NCI-H1092 (cell line): Measurements from ENCODE around the gene TMC1.
A peak's percentile ranks its signal among the peaks of the same experiment; 100 is the strongest.
"Not testable (repeated sequence)": the region's sequence is repeated elsewhere in the genome, so short reads cannot be mapped to it uniquely, and the experiment has no call there.

Source experiments
- DNase-seq: peaks from one replicate; lab custom pipeline; 2025; lab: John Stamatoyannopoulos, UW

The TMC1 gene

DNA sequence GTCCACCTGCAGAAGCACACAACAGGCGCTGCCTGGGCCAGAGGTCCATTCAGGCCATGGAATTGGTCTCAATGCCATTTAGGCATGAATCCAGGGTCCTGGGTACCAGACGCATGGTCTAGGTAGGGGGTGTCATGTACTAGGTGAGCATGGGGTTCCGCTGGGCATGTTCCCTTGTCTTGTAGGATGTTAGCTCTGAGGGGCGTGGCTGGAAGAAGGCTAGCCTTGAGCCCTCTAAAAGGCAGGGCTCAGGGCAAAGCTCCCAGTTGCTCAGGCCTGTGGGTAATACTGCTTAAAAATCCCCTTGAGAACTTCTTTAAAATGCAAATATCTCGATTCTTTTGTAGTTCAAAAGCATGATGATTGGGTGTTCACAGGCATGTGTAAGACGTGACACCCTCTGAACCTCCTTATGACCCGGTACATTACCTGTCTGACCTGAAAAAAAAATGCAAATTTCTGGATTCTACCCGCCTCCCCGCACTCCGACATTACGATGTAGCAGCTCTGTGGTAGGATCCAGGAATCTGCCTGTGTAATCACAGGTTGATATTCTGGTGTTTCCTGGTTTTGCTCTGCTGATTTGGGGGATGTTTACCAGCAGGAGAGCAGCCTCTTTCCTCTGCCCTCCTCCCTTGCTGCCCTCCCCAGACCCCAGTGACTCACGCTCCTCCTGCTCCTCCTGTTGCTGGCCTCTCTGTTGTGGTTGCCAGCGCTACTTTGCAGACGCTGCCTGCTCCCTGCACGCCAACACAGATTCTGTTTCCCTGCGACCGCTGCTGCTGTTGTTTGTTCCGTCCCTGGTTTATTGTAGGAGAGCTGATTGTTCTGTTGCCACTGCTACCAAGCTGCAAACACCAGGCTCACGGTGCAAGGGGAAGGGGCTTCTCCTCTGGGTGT is 5.7 kb downstream of the TMC1 start:
- peak; percentile 27 for DNase-seq

DNA sequence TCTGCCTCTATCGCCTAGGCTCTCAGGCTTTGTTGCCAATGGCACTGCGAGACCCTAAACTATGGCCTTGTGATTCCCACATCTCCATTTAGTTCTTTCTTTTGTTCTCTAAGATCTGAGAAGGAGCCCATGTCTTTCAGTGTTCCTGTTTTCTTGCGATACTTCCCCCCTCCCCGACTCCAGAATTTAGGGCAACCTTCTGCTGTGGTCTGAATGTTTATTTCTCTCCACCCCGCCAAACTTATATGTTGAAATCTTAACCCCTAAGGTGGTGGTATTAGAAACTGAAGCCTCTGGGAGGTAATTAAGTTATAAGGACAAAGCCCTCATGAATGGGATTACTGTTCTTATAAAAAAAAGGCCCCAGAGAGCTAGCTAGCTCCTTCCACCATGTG is 6.4 kb downstream of the TMC1 start:
- DNase-seq = no peak

DNA sequence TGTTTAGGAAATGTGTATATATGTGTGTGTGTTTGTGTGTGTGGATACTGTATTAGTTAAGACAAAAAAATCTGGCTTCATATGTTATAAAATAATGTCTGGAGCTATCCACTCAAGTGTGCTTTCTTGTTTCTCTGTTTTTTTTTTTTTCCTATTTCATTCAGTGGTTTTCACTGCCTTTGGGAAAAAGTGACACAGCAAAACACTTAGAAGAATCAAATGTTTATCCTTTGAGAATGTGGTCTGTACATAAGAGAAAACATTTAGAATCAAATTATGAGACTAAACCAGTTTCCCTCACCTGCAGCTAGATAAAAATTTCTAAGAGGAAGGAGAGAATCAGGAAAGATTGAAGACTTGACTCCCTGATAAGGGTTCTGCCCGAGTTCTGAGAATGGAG is 8.1 kb downstream of the TMC1 start:
- DNase-seq = no peak

DNA sequence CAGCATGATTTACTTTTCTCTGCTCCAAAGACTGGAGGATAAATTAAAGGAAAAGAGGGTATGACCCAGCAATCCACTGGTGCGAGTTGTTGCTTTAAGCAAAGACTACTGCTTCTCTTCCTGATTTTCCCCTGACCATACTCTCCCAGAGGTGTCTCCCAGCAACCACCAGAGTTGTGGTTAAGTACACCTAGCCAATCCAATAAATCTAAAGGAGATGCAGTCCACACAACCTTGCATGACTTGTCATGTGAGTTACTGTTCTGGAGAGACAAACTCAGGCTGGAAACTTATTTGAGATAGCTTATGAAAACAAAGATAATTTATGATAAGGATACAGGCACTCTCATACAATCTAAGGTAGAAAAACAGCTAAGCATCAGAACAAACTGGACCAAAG is 11.9 kb downstream of the TMC1 start:
- no peak for DNase-seq

DNA sequence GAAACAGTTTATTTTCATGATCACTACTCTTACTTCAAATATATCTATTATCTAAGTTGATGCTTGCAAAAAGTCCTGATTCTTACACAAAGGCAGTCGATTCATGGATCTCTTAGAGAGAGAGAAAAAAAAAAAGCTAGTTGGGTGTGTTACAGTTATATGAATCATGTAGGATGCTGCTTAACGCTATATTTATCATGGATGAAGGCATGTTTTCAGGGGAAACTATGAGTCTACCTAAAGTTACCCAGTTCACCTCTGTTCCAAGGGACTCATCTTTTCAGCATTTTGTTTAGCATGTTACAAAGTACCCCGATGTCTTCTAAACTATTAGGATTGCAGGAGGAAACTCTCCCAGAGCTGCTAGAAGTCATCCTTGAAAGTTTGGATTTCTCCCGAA is 13.5 kb downstream of the TMC1 start:
- DNase-seq = no peak

DNA sequence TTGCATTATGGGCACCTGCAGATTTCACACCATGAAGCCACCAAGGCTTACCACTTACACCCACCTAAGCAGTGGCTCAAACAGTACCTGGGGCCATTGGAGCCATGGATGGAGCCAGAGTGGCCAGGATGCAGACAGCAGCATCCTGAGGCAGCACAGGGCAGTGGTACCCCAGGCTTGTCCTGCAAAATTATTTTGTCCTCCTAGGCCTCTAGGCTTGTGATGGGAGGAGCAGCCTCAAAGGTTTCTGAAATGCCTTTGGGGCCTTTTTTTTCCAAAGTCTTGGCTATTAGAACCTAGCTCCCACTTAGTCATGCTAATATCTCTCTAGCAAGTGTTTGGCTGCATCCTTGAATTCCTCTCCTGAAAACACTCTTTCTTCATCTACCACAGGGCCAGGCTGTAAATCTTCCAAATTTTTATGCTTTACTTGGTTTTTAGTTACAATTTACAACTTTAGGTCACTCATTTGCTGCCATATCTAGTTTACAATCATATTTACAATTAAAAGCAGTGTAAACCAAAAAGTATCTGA is 15.7 kb downstream of the TMC1 start:
- DNase-seq = no peak

DNA sequence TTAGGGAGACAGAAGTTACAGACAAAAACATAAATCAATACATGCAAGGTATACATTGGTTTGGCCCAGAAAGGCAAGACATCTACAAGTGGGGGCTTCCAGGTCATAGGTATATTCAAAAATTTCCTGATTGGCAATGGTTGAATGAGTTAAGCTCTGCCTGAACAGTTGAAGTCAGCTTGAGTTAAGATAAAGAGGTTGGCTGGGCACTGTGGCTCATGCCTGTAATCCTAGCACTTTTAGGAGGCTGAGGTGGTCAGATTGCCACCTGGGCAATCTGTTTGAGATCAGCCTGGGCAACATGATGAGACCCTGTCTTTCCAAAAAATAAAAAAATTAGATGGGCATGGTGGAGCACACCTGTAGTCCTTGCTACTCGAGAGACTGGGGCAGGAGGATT is 16.3 kb downstream of the TMC1 start:
- DNase-seq = no peak

DNA sequence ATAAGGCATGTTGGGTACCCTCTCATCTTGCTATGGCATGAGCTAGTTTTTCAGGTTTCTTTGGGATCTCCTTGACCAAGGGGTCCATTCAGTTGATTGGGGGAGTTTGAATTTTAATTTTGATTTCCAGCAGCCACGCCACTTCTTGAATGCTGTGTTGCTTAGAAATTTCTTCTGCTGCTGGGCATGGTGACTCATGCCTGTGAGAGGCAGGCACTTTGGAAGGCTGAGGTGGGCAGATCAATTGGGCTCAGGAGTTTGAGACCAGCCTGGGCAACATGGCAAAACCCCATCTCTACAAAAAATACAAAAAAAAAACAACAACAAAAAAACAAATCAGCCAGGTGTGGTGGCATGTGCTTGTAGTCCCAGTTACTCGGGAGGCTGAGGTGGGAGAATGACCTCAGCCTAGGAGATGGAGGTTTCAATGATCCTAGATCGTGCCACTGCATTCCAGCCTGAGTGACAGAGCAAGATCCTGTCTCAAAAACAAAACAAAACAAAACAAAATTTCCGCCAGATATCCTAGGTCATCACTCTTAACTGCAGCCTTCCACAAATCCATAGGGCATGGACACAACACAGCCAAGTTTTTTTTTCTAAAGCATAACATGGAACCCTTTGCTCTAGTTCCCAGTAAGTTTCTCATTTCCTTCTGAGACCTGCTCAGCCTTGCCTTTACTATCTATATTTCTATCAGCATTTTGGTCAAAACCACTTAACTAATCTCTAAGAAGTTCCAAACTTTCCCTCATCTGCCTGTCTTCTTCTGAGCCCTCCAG is 17.7 kb downstream of the TMC1 start:
- DNase-seq = no peak

DNA sequence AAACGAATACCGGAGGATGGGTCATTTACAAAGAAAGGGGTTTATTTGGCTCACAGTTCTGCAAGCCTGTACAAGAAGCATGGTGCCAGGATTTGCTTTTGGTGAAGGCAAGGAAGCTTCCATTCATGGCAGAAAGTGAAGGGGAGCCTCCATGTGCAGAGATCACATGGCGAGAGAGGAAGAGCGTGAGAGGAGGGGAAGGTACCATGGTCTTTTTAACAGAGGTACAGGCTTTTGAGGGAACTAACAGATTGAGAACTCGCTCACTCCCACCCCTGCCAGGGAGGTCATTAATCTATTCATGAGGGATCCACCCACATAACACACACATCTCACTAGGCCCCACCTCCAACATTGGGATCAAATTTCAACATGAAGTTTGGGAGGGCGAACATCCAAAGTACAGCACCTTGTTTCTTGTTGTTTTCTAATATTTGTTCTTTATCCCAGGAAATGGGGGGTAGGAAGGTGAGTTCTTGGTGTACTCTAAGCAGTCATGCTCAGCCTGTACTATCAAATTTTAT is 18.5 kb downstream of the TMC1 start:
- no peak for DNase-seq

DNA sequence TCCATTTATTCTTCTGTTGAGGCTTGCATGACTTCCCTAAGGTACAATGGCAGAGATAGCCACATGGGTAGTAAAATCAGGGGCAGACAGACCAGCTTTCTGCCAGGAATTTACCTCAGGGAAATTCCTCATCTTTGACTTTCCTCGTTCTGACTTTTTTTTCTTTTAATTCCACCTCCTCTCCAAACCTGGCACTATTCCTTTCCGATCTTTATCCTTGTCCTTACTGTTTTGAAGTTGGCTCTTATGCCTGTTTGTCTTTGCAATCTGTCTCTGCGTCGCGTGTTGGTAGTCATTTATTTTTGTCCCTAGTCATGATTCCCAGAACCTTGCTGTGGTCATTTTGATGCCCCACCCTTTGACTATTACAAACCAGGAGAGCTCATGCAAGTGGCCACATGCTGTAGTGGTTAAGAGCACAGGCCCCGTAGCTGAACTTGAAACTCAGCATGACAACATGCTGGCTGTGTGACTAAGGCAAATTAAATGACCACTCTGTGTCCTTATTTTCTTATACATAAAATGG is 19.0 kb downstream of the TMC1 start:
- no peak for DNase-seq

DNA sequence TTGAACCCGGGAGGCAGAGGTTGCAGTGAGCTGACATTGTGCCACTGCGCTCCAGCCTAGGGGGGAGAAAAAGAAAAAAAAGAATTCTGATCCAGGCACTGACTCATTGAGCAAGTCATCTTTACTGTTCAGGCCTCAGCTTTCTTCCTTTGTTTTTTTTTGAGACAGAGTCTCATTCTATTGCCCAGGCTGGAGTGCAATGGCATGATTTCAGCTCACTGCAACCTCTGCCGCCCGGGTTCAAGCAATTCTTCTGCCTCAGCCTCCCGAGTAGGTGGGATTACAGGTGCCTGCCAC is 21.1 kb downstream of the TMC1 start:
- DNase-seq = not testable (repeated sequence)

DNA sequence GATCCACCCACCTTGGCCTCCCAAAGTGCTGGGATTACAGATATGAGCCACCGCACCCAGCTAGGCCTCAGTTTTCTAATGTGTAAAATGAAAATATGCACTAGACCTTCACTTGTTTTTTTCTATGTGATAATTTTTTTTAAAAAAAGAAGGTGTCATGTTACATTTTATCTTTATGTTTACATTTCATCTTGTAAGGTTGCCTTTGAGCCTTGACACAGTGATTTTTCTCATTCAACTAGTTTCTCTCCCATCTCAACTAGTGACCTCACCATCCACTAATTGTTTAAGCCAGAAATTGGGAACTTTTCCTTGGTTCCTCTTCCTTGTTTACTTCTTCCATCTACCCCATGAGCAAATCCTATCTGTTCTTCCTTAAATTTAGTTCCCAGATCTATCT is 21.5 kb downstream of the TMC1 start:
- DNase-seq = no peak

DNA sequence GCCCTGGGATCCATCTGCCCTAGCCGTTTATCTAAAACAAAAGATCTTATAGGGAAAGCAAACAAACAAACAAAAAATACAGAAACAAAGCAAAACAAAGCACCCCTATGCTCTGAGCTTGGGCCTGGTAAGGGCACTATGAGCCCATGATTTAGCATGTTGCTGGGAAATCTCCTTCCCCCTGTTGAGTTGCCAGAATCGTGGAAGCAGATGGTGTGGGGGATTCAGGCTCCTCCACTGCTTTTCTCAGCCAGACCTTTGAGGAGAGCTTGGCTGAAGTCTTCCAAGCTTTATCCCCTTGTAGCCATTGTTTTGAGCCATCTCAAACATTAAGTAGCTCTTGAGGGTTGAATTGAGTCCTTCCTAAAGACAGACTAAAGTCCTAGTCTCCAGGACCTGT is 29.9 kb downstream of the TMC1 start:
- no peak for DNase-seq

DNA sequence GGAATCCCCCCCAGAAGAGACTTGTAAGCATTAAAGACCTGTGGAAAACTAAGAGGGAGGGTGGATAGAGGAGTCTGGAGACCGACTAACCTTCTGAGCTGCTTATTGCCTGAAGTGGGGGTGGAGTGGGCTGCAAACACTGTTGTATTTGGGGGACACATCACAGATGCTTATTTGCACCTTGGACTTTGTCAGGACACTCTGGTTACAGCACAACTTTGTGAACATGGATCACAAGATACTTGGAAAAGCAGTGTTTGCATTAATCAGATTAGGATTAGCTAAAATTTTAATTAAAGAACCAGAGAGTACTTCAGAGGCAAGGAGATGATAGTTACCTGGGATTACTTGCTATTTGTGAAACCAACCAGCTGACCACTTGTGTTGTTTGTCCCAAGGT is 30.9 kb downstream of the TMC1 start:
- DNase-seq = no peak

DNA sequence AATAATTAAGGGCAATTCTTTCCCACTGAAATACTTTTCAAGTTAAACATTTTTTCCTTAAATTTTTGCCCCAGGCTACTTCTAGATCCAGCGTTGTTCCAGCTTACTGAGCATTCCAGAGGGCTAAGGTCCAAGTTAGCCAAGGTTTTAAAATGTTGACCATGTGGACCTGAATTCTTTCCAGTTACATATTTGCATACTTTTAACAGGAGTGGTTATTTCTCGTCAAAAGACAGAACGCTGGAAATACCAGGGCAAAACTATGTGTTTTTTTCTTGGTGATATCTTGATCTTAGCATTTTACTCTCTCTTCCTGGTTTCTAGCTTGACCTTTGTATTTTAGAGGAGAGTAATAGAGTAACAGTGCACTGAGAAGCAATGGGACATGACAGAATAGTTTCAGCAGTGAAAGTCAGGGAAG is 32.8 kb downstream of the TMC1 start:
- DNase-seq = no peak

DNA sequence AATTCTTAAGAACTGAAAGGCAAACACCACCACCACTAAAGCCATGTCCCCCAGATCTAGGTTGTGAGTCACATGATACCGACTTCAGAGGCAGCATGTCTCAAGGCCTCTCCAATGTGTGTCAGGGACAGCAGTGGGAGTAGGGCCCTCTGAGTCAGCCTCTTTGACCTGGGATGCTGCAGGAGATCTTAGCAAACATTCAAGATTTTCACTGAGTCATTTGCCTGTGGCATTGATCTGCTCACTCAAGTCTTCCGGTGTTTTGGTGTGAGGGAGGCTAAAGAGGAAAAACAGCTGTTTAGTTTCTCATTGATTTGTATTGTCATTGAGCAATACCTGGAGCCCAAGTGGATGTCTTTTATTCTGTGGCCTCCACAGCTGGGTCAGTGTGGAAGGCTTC is 36.1 kb downstream of the TMC1 start:
- no peak for DNase-seq

DNA sequence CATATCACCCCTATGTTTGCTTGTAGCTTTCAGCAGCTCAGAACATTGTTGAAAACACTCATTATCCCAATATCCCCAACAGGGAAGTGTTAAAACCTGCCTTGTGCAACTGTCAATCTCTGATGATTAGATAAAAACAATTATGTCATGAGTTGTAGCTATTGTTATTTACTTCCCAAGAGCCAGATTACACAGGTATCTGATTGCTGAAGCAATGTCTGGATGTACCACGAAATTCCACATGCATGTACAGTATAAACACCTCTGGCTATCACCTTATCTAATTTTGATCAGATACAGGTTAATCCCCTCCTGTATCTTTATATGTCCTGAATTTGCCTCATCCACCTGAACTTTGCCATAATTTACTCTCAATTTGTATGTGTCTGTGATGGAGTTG is 38.7 kb downstream of the TMC1 start:
- no peak for DNase-seq

DNA sequence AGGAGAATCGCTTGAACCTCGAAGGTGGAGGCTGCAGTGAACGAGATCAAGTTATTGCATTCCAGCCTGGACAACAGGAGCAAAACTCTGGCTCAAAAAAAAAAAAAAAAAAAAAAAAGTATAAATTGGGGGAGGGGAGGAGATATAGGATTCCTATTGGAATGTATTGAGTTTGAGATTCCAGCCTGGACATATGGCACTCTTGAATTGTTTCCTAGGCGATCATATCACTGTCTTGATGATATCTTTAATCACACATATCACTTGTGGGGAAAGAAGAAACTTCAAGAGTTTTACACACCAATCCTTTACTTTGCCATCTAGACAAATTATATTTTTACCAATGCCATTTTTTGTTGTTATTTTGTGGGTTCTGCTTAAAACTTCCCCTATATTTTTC is 42.4 kb downstream of the TMC1 start:
- no peak for DNase-seq

DNA sequence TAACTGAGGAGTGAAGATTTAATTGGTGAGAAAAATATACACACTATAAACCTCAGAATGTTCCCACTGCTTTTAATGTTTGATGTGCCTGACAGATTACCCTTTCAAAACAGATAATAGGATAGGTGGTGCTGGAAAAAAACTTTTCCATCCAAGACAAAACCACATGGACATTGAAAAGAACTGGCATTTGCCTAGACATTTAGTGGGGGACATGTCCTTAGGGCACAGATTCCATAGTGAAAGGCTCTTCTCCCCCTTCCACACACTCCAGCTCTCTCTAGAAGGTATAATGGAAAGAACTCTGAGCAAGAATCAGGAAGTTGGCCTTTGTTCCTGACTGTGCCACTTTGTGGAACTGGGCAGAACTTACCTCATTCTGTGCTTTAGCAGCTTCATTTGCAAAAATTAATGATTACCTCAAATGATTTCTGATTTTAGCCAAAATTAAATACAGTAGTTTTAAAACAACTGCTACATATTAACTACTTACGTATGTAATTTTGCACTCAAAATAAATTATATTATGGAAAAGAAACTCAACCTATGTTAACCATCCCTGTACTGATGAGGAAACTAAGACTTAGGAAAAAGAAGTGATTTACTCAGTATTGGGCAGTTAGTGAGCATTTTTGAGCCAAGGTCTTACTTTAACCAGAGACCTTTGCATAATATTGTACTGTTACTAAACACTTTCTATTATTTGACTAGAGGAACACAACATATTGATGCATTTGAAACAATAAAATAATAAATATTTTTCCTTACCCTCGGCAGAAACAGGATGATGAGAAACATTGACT is 43.3 kb downstream of the TMC1 start:
- no peak for DNase-seq

DNA sequence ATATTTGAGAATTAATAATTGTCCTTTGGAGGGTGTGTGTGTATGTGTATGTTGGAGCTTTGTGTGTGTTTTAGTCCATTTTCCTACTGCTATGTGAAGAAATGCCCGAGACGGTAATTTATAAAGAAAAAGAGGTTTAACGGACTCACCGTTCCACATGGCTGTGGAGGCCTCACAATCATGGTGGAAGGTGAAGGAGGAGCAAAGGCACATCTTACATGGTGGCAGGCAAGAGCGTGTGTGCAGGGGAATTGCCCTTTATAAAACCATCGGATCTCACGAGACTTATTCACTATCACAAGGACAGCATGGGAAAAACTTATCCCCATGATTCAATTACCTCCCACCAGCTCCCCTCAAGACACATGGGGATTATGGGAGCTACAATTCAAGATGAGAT is 44.1 kb downstream of the TMC1 start:
- no peak for DNase-seq

DNA sequence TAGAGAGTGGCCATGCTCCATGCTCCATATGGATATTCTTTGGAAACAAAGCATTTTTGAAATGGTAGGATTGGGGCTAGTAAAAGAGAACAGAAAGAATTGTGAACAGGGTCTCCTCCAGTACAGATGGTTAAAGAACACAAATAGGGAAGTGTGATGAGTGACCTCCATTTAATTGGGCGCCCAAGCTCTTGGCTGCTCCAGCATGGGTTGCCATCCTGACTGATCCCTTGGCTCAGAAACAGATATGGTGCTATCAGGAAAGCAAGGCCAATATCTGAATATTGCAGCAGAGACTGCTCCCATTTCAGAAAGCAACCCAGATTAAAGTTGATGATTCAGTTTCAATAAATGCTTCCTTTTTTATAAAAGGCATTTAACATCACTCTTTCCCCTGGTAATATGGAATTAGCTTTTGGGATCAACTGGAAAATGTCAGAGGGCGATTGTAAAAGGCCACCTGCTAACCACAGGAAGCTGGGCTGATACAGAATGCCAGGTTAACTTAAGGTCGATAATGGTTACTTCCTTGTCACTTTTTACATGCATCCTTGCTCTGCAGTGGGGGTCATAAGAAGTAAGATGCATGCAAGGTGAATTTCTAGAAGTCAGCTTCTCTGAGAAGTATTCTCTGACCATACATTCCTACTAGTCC is 52.9 kb downstream of the TMC1 start:
- DNase-seq = no peak

DNA sequence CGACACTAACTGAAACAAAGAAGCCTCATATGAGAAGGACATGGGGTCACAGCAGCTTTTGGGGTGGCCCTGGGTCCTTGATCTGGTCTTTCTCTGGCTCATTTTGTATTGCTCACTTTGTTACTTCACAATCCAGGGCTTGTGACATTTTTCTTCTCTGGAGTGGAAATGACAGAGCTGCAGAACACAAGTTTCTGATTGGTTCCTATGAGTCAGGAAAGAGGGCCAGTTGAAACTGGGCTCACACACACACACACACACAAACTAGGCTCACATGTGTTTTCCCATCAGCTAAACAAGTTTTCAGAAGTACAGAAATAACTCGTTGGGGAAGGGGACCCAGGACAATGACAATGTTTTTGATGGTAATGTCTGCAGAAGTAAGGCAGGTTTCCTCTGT is 54.3 kb downstream of the TMC1 start:
- no peak for DNase-seq
